T follicular helper cell (primary cell): ENCODE data around the gene SFPQ.
"Not testable (repeated sequence)": the region's sequence is repeated elsewhere in the genome, so short reads cannot be mapped to it uniquely, and the experiment has no call there.

Experiments
- DNase-seq: peaks from one replicate; pipeline ENCODE4 v3.0.0-alpha.2; 2020; ENCODE audit warnings: low read depth

Gene SFPQ

GRCh38 chr1:35187816-35188342 is 5.1 kb downstream of the SFPQ start:
- DNase-seq: no peak

- DNase-seq: no peak
These were observed 6.7 kb downstream of the SFPQ start for GRCh38 chr1:35186239-35186638.

- no peak for DNase-seq
These were observed 7.7 kb downstream of the SFPQ start for GRCh38 chr1:35185200-35185599.

GRCh38 chr1:35184495-35185199 is 8.3 kb downstream of the SFPQ start:
- no peak for DNase-seq

GRCh38 chr1:35181790-35182455 is 11.0 kb downstream of the SFPQ start:
- DNase-seq: no peak

GRCh38 chr1:35180776-35181374 is 12.1 kb downstream of the SFPQ start:
- DNase-seq: no peak

GRCh38 chr1:35179908-35180307 is 13.0 kb downstream of the SFPQ start:
- no peak for DNase-seq

- DNase-seq: no peak
These were observed 14.0 kb downstream of the SFPQ start for GRCh38 chr1:35178874-35179380.

- DNase-seq: no peak
These were observed 14.7 kb downstream of the SFPQ start for GRCh38 chr1:35178295-35178695.

GRCh38 chr1:35177237-35177786 is 15.6 kb downstream of the SFPQ start:
- DNase-seq: no peak

GRCh38 chr1:35175602-35176001 is 17.3 kb downstream of the SFPQ start:
- DNase-seq: no peak

GRCh38 chr1:35175098-35175576 is 17.8 kb downstream of the SFPQ start:
- no peak for DNase-seq

- DNase-seq: no peak
These were observed 18.9 kb downstream of the SFPQ start for GRCh38 chr1:35173909-35174540.

GRCh38 chr1:35173491-35173890 is 19.5 kb downstream of the SFPQ start:
- DNase-seq: no peak

GRCh38 chr1:35172022-35172421 is 20.9 kb downstream of the SFPQ start:
- DNase-seq: no peak

GRCh38 chr1:35171579-35171978 is 21.4 kb downstream of the SFPQ start:
- no peak for DNase-seq

- DNase-seq: no peak
These were observed 28.1 kb downstream of the SFPQ start for GRCh38 chr1:35164893-35165292.

- no peak for DNase-seq
These were observed 41.7 kb downstream of the SFPQ start for GRCh38 chr1:35151220-35151619.

GRCh38 chr1:35145892-35146549 is 46.9 kb downstream of the SFPQ start:
- DNase-seq: not testable (repeated sequence)

- no peak for DNase-seq
These were observed 49.0 kb downstream of the SFPQ start for GRCh38 chr1:35143737-35144508.

- not testable (repeated sequence) for DNase-seq
These were observed 50.2 kb downstream of the SFPQ start for GRCh38 chr1:35142728-35143127.
